ENCODE data around the gene TRIM15.
"Not testable (repeated sequence)": the region's sequence is repeated elsewhere in the genome, so short reads cannot be mapped to it uniquely, and the experiment has no call there.

Gene TRIM15

GRCh38 chr6:30163918-30164654 is 740 bp downstream of the TRIM15 start:
- FAIRE-seq: no peak

GRCh38 chr6:30164714-30165113 is 1.4 kb downstream of the TRIM15 start:
- no peak for FAIRE-seq

- FAIRE-seq: not testable (repeated sequence)
These were observed 1.9 kb downstream of the TRIM15 start for GRCh38 chr6:30165238-30165637.

GRCh38 chr6:30167101-30167500 is 3.8 kb downstream of the TRIM15 start:
- FAIRE-seq: no peak

- FAIRE-seq: no peak
These were observed 5.4 kb downstream of the TRIM15 start for GRCh38 chr6:30168741-30169140.

- no peak for FAIRE-seq
These were observed 6.6 kb downstream of the TRIM15 start for GRCh38 chr6:30169658-30170614.

- FAIRE-seq: no peak
These were observed 8.5 kb downstream of the TRIM15 start for GRCh38 chr6:30171677-30172471.

- no peak for FAIRE-seq
These were observed 9.3 kb downstream of the TRIM15 start for GRCh38 chr6:30172681-30173080.

- FAIRE-seq: no peak
These were observed 12.4 kb downstream of the TRIM15 start for GRCh38 chr6:30175765-30176164.

- FAIRE-seq: no peak
These were observed 15.5 kb downstream of the TRIM15 start for GRCh38 chr6:30178837-30179236.

GRCh38 chr6:30180145-30180544 is 16.8 kb downstream of the TRIM15 start:
- no peak for FAIRE-seq

- FAIRE-seq: no peak
These were observed 21.2 kb downstream of the TRIM15 start for GRCh38 chr6:30184417-30185031.

- FAIRE-seq: no peak
These were observed 22.6 kb downstream of the TRIM15 start for GRCh38 chr6:30185846-30186484.

GRCh38 chr6:30188541-30188940 is 25.2 kb downstream of the TRIM15 start:
- no peak for FAIRE-seq

GRCh38 chr6:30192076-30192475 is 28.7 kb downstream of the TRIM15 start:
- no peak for FAIRE-seq

- FAIRE-seq: no peak
These were observed 31.7 kb downstream of the TRIM15 start for GRCh38 chr6:30194797-30195690.

- FAIRE-seq: no peak
These were observed 32.6 kb downstream of the TRIM15 start for GRCh38 chr6:30195951-30196350.

GRCh38 chr6:30196376-30196775 is 33.0 kb downstream of the TRIM15 start:
- no peak for FAIRE-seq

- FAIRE-seq: no peak
These were observed 35.1 kb downstream of the TRIM15 start for GRCh38 chr6:30198166-30199084.

All from islet of Langerhans (tissue), 1 donor.